MCF 10A (cell line): ENCODE data around the gene GDF3. TPM values are rescaled to one million over a fixed set of nuclear protein-coding genes. Genes with fewer than 3 reads are reported as not detected.

ENCODE experiments used
- BruUV-seq: library from RNA; stranded (reverse); fragments of 400-500 nt; replicated peaks from 2 replicates; lab custom pipeline; 2021; lab: Mats Ljungman, UMichigan
- CTCF ChIA-PET: fragments of 300-600 bp; sonication (Branson Sonifier 250); formaldehyde crosslinking; extraction: SDS; loops from one replicate; lab custom pipeline; 2021; ENCODE audit warnings: antibody characterized with exemption, inconsistent platforms; lab: Yijun Ruan, JAX
- POLR2A ChIA-PET: fragments of 300-600, 350-650 bp; sonication (Branson Sonifier 250); formaldehyde crosslinking; extraction: SDS; loops from one replicate; lab custom pipeline; 2020; ENCODE audit warnings: antibody characterized with exemption, inconsistent platforms; lab: Yijun Ruan, JAX
- DNase-seq: peaks from one replicate; pipeline ENCODE4 v3.0.0-alpha.2; 2018; ENCODE audit not compliant: unreplicated experiment
- H3K27ac Mint-ChIP-seq: one replicate; pipeline ENCODE4 v1.8.0; 2022; ENCODE audit warnings: mild to moderate bottlenecking, low read depth, mixed read lengths; ENCODE audit not compliant: unreplicated experiment
- H3K27me3 Mint-ChIP-seq: one replicate; pipeline ENCODE4 v1.8.0; 2022; ENCODE audit warnings: mixed read lengths; ENCODE audit not compliant: insufficient read depth, unreplicated experiment
- H3K36me3 Mint-ChIP-seq: one replicate; pipeline ENCODE4 v1.8.0; 2022; ENCODE audit warnings: mild to moderate bottlenecking, moderate library complexity, mixed read lengths; ENCODE audit not compliant: insufficient read depth, unreplicated experiment
- H3K4me1 Mint-ChIP-seq: one replicate; pipeline ENCODE4 v1.8.0; 2022; ENCODE audit warnings: mixed read lengths; ENCODE audit not compliant: insufficient read depth, unreplicated experiment
- H3K4me3 Mint-ChIP-seq: one replicate; pipeline ENCODE4 v1.8.0; 2022; ENCODE audit warnings: mild to moderate bottlenecking, moderate library complexity, mixed read lengths; ENCODE audit not compliant: unreplicated experiment
- H3K9me3 Mint-ChIP-seq: one replicate; pipeline ENCODE4 v1.8.0; 2022; ENCODE audit warnings: mixed read lengths; ENCODE audit not compliant: unreplicated experiment
- intact Hi-C: fragments of 100-400 bp; cut with micrococcal nuclease; formaldehyde crosslinking; loops from 2 replicates; pipeline ENCODE4 v1.14.1; 2022
- total RNA-seq: library from RNA; stranded (reverse); gene quantifications from 2 replicates; pipeline ENCODE4 v1.2.3, GENCODE V29; 2022
- TF ChIP-seq, protein P1 (sequence below): fragments of 200-600 bp; IDR thresholded peaks from one replicate; pipeline ENCODE4 v1.8.0; 2022; ENCODE audit warnings: antibody characterized with exemption, mild to moderate bottlenecking; ENCODE audit not compliant: unreplicated experiment

Gene GDF3
- total RNA-seq, 1 experiment from 2014 or later = not detected

DNA sequence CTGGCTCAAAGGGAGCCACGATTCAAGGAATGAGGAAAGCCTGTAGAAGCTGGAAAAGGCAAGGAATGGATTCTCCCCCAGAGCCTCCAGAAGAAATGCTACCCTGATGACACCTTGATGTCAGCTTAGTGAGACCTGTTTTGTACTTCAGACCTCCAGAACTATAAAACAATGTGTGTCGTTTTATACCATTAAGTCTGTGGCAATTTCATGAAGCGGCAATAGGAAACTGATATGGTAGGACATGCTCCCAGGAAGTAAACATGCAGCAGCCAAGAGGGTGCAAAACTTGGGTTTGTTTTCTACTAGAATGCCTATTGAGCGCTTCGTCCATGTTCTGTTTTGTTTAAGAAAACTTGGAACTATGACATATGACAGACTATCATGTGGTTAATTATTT is 27.4 kb downstream of the GDF3 start:
- ChIA-PET POLR2A (no interaction called here), CTCF (interaction anchor here (0.6 to 1.0 kb wide), 4 partner anchors 18 to 138 kb away, joined by 3 to 4 read pairs (median 4); no protein-coding TSS in a partner anchor)
- Mint-ChIP-seq H3K27me3 (no peaks in the 10 kb centered on the region), H3K4me1 (no peaks in the 10 kb centered on the region), H3K4me3 (no peak overlapping the region), H3K9me3 (no peaks in the 10 kb centered on the region), H3K27ac (no peak overlapping the region), H3K36me3 (no peaks in the 10 kb centered on the region)
- TF ChIP-seq, protein P1, sequence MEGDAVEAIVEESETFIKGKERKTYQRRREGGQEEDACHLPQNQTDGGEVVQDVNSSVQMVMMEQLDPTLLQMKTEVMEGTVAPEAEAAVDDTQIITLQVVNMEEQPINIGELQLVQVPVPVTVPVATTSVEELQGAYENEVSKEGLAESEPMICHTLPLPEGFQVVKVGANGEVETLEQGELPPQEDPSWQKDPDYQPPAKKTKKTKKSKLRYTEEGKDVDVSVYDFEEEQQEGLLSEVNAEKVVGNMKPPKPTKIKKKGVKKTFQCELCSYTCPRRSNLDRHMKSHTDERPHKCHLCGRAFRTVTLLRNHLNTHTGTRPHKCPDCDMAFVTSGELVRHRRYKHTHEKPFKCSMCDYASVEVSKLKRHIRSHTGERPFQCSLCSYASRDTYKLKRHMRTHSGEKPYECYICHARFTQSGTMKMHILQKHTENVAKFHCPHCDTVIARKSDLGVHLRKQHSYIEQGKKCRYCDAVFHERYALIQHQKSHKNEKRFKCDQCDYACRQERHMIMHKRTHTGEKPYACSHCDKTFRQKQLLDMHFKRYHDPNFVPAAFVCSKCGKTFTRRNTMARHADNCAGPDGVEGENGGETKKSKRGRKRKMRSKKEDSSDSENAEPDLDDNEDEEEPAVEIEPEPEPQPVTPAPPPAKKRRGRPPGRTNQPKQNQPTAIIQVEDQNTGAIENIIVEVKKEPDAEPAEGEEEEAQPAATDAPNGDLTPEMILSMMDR = no peak
- DNase-seq = no peak
- intact Hi-C loops = no loop called here
- no TSS peak for BruUV-seq

DNA sequence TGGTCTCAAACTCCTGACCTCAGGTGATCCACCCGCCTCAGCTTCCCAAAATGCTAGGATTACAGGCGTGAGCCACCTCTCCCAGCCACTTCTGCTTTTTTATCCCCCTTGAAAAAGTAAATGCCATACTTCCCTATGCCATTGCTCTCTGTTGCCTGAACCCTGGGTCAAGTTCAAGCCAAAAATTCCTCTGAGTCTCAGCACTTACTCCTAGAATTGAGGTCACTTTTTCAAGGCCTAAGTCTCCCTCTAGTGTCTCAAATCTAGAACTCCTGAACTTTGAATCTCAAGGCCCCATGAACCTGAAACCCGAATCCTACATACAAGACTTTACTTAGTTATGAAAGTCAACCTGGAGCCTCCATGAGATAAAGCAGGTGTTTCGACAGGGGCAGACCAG is 28.4 kb downstream of the GDF3 start:
- H3K4me1 Mint-ChIP-seq = no peaks in the 10 kb centered on the region
- TF ChIP-seq, protein P1 = no peak
- CTCF ChIA-PET = interaction anchor here (0.7 to 1.3 kb wide), 6 partner anchors 9 to 447 kb away, joined by 3 to 5 read pairs (median 4); no protein-coding TSS in a partner anchor
- intact Hi-C loops = no loop called here
- POLR2A ChIA-PET = no interaction called here
- no peaks in the 10 kb centered on the region for H3K36me3 Mint-ChIP-seq
- H3K4me3 Mint-ChIP-seq = no peak overlapping the region
- no TSS peak for BruUV-seq
- H3K27ac Mint-ChIP-seq = no peak overlapping the region
- no peaks in the 10 kb centered on the region for H3K27me3 Mint-ChIP-seq
- peak; percentile 34 for DNase-seq
- no peaks in the 10 kb centered on the region for H3K9me3 Mint-ChIP-seq

DNA sequence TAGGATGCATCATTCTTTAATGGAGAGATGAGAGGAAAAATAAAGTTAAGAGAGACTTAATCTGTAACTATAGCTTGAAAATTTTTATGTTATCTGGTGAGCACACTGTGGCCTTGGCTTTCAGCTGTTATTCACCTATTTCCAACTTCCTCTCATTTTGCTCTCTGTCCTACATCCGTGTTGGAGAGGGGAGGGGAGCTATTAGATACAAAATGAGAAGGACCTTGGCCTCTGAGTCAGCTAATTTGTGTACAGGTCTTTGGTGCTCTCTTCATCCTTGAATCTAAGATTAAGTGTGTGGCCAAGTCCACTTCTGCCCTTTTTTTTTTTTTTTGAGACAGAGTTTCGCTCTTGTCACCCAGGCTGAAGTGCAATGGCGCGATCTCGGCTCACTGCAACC is 29.0 kb downstream of the GDF3 start:
- Mint-ChIP-seq H3K27ac (no peak overlapping the region), H3K4me3 (no peak overlapping the region), H3K4me1 (no peaks in the 10 kb centered on the region), H3K9me3 (no peaks in the 10 kb centered on the region), H3K27me3 (no peaks in the 10 kb centered on the region), H3K36me3 (no peaks in the 10 kb centered on the region)
- ChIA-PET CTCF (interaction anchor here (0.5 to 1.3 kb wide), 8 partner anchors 10 to 826 kb away, joined by 3 to 5 read pairs (median 4); partner anchors contain the start of gene GNB3), POLR2A (no interaction called here)
- intact Hi-C loops = no loop called here
- DNase-seq = no peak
- BruUV-seq = no TSS peak
- TF ChIP-seq, protein P1 = no peak

DNA sequence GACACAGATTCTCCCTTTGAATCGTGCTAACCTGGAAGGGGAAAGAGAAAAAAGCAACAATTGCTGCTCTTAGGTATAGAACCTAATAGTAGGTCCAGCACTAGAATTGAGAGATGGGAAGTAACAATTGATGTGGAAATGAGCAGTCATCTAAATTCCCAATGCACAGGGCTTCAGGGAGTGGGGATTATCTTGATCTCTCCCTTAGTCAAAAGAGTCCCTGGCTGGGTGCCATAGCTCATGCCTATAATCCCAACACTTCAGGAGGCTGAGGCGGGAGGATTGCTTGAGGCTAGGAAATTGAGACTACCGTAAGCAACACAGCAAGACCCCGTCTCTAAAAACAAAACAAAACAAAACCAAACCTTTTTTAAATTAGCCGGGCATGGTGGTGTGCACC is 33.8 kb downstream of the GDF3 start:
- CTCF ChIA-PET = no interaction called here
- H3K9me3 Mint-ChIP-seq = no peaks in the 10 kb centered on the region
- H3K4me3 Mint-ChIP-seq = no peak overlapping the region
- no peaks in the 10 kb centered on the region for H3K36me3 Mint-ChIP-seq
- BruUV-seq = no TSS peak
- TF ChIP-seq, protein P1 = no peak
- H3K27ac Mint-ChIP-seq = no peak overlapping the region
- no peaks in the 10 kb centered on the region for H3K4me1 Mint-ChIP-seq
- DNase-seq = no peak
- intact Hi-C loops = no loop called here
- POLR2A ChIA-PET = no interaction called here
- no peaks in the 10 kb centered on the region for H3K27me3 Mint-ChIP-seq
